Astrocyte (in vitro differentiated cells and primary cell): ENCODE measurements around the gene ITCH.

Source experiments
- CTCF ChIP-seq: IDR thresholded peaks from 2 replicates; pipeline ENCODE4 v1.5.1; 2011; ENCODE audit warnings: low read depth, mild to moderate bottlenecking, inconsistent platforms, low read length, moderate library complexity; ENCODE audit not compliant: insufficient read depth
- EZH2 ChIP-seq: IDR thresholded peaks from 2 replicates; pipeline ENCODE4 v1.6.1; 2012; ENCODE audit warnings: mild to moderate bottlenecking, low read length, inconsistent platforms; ENCODE audit not compliant: insufficient read depth

- TF ChIP-seq EZH2 = no peak
- TF ChIP-seq CTCF = peak; percentile 46
Observed at GRCh38 chr20:34475979-34476736, 113.1 kb downstream of the ITCH start.
